HepG2 (cell line): Measurements from ENCODE around the gene MAPRE3. TPM values are rescaled to one million over a fixed set of nuclear protein-coding genes. Genes with fewer than 3 reads are reported as not detected.
A peak's percentile ranks its signal among the peaks of the same experiment; 100 is the strongest.

Experiments
- ATF7-NPFF ChIP-seq: sonication (generic); formaldehyde crosslinking; IDR thresholded peaks from 2 replicates; pipeline ENCODE4 v1.8.1; 2023; ENCODE audit warnings: mild to moderate bottlenecking, low read depth, missing genetic modification reagents, moderate library complexity
- CCAR2 ChIP-seq: fragments of 200-400 bp; formaldehyde crosslinking; optimal IDR thresholded peaks from 2 replicates; pipeline ENCODE3; 2018; ENCODE audit warnings: low read depth, mild to moderate bottlenecking, low read length, moderate library complexity
- CENPT ChIP-seq: sonication (generic); formaldehyde crosslinking; IDR thresholded peaks from 2 replicates; pipeline ENCODE4 v1.8.0; 2022; ENCODE audit warnings: low read depth, mild to moderate bottlenecking, moderate library complexity, missing genetic modification reagents
- CHD2 ChIP-seq: IDR thresholded peaks from 2 replicates; pipeline ENCODE4 v1.6.1; 2011; ENCODE audit warnings: low read depth, low read length, improper control_type of control experiment
- FOXK1 ChIP-seq: sonication (generic); formaldehyde crosslinking; IDR thresholded peaks from 2 replicates; pipeline ENCODE4 v1.4.0; 2020; ENCODE audit warnings: low read depth, missing genetic modification reagents, borderline replicate concordance
- GATA4 ChIP-seq: sonication (generic); IDR thresholded peaks from 2 replicates; pipeline ENCODE4 v1.6.1; 2016; ENCODE audit warnings: antibody characterized with exemption, low read depth, borderline replicate concordance
- GZF1 ChIP-seq: sonication (generic); formaldehyde crosslinking; IDR thresholded peaks from 2 replicates; pipeline ENCODE4 v1.5.1; 2020; ENCODE audit warnings: mild to moderate bottlenecking, missing genetic modification reagents
- HDAC6 ChIP-seq: fragments of 200-600 bp; sonication (generic); IDR thresholded peaks from 2 replicates; pipeline ENCODE4 v1.7.0; 2017; ENCODE audit warnings: mild to moderate bottlenecking, antibody characterized with exemption, low read length, low read depth
- HNF4G ChIP-seq, 2 experiments: sonication (generic) in 1 of 2; formaldehyde crosslinking in 1 of 2; IDR thresholded peaks; 2 replicates each; pipeline versions ENCODE4 v1.4.0 to v1.6.1; 2011 to 2020; ENCODE audit warnings: borderline replicate concordance in 2 of 2, low read depth in 2 of 2, mild to moderate bottlenecking in 2 of 2, low read length in 1 of 2, missing genetic modification reagents in 1 of 2, moderate library complexity in 1 of 2
- JUND ChIP-seq: sonication (generic); formaldehyde crosslinking; IDR thresholded peaks from 2 replicates; pipeline ENCODE4 v1.8.0; 2022; ENCODE audit warnings: mild to moderate bottlenecking, missing genetic modification reagents
- NFATC3 ChIP-seq: sonication (generic); formaldehyde crosslinking; IDR thresholded peaks from 2 replicates; pipeline ENCODE4 v1.5.1; 2020; ENCODE audit warnings: mild to moderate bottlenecking, missing genetic modification reagents
- RBFOX2 ChIP-seq: fragments of 200-400 bp; formaldehyde crosslinking; IDR thresholded peaks from 2 replicates; pipeline ENCODE4 v1.6.1; 2017; ENCODE audit warnings: low read depth, mild to moderate bottlenecking, low read length
- RFXANK ChIP-seq: IDR thresholded peaks from 2 replicates; pipeline ENCODE4 v1.6.1; 2016
- ZNF3 ChIP-seq: IDR thresholded peaks from 2 replicates; pipeline ENCODE4 v1.7.0; 2017; ENCODE audit warnings: inconsistent platforms
- ZNF432 ChIP-seq: sonication (generic); formaldehyde crosslinking; IDR thresholded peaks from 2 replicates; pipeline ENCODE4 v1.5.0; 2020; ENCODE audit warnings: missing genetic modification reagents, mild to moderate bottlenecking, borderline replicate concordance
- ZNF644 ChIP-seq: IDR thresholded peaks from 2 replicates; pipeline ENCODE4 v1.6.1; 2016; ENCODE audit warnings: low read depth
- ZNF746 ChIP-seq: sonication (generic); formaldehyde crosslinking; IDR thresholded peaks from 2 replicates; pipeline ENCODE4 v1.8.0; 2022; ENCODE audit warnings: mild to moderate bottlenecking, missing genetic modification reagents
- polyA plus RNA-seq, 8 experiments: library from polyadenylated mRNA; depleted of rRNA in 3 of 8; stranded (reverse) in 7 of 8; unstranded in 1 of 8; fragments of >200 nt; fragmentation: Illumina TruSeq in 4 of 8; extraction: Trizol in 4 of 8; gene quantifications; 2 replicates each; pipeline versions ENCODE4 v1.2.1 to v1.2.3, GENCODE V29; 2011 to 2016; ENCODE audit warnings: low read depth in 4 of 8, missing spikeins in 1 of 8, mixed read lengths in 1 of 8; ENCODE audit not compliant: insufficient read depth in 1 of 8
- total RNA-seq, 5 experiments: library from RNA; depleted of rRNA; stranded (reverse); fragments of >200 nt; fragmentation: Illumina TruSeq; extraction: Trizol; gene quantifications; 2 replicates each; pipeline ENCODE4 v1.2.3, GENCODE V29; 2016; ENCODE audit warnings: low read depth in 1 of 5
- TF ChIP-seq, protein P1 (sequence below): IDR thresholded peaks from 2 replicates; pipeline ENCODE4 v1.6.1; 2016; ENCODE audit warnings: low read depth, missing genetic modification reagents, missing compliant biosample characterization
- TF ChIP-seq, protein P2 (sequence below): sonication (generic); formaldehyde crosslinking; IDR thresholded peaks from 2 replicates; pipeline ENCODE4 v1.4.0; 2020; ENCODE audit warnings: missing genetic modification reagents
- TF ChIP-seq, protein P3 (sequence below): sonication (generic); formaldehyde crosslinking; IDR thresholded peaks from 2 replicates; pipeline ENCODE4 v1.9.0; 2021; ENCODE audit warnings: missing genetic modification reagents, mild to moderate bottlenecking, borderline replicate concordance
- TF ChIP-seq, protein P4 (sequence below): sonication (generic); formaldehyde crosslinking; IDR thresholded peaks from 2 replicates; pipeline ENCODE4 v1.8.1; 2022; ENCODE audit warnings: mild to moderate bottlenecking, missing genetic modification reagents

The MAPRE3 gene
- total and polyA plus RNA-seq, 2 of the 13 experiments (the other 11 are each of a cell fraction or from before 2014, with no cell fraction given) = 0.31 to 0.91 TPM

DNA sequence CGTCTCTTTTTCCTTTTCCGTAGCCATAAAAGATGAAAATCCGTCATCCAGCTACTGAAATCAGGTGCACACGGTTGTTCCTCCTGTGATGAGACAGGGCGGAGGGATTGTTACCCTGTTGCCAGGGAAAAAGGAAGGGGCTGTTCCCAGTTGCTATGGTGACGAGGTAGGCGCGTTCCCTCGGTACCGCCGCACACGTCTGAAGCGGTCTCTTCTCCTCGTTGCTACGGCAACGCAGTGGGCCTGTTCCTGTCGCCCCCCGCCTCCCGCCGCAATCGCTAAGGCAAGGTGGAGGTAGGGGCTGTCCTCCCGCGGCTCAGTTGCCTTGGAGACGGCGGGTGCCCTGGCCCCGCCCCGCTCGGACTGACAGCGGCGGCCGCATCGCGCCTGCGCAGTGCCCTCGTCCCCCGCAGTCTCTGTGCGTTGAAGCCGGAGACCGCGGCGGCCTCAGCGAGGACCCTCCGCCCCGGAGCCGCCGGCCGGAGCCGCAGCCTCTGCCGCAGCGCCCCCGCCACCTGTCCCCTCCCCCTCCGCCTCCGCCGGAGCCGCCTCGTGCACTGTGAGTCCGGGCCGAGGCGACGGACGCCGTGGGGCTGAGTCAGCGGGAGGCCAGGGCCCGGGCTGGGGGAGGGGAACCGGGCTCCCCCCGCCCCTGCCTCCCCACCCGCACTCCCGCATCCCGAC, at the start of gene MAPRE3 (continued):
- TF ChIP-seq, protein P1, sequence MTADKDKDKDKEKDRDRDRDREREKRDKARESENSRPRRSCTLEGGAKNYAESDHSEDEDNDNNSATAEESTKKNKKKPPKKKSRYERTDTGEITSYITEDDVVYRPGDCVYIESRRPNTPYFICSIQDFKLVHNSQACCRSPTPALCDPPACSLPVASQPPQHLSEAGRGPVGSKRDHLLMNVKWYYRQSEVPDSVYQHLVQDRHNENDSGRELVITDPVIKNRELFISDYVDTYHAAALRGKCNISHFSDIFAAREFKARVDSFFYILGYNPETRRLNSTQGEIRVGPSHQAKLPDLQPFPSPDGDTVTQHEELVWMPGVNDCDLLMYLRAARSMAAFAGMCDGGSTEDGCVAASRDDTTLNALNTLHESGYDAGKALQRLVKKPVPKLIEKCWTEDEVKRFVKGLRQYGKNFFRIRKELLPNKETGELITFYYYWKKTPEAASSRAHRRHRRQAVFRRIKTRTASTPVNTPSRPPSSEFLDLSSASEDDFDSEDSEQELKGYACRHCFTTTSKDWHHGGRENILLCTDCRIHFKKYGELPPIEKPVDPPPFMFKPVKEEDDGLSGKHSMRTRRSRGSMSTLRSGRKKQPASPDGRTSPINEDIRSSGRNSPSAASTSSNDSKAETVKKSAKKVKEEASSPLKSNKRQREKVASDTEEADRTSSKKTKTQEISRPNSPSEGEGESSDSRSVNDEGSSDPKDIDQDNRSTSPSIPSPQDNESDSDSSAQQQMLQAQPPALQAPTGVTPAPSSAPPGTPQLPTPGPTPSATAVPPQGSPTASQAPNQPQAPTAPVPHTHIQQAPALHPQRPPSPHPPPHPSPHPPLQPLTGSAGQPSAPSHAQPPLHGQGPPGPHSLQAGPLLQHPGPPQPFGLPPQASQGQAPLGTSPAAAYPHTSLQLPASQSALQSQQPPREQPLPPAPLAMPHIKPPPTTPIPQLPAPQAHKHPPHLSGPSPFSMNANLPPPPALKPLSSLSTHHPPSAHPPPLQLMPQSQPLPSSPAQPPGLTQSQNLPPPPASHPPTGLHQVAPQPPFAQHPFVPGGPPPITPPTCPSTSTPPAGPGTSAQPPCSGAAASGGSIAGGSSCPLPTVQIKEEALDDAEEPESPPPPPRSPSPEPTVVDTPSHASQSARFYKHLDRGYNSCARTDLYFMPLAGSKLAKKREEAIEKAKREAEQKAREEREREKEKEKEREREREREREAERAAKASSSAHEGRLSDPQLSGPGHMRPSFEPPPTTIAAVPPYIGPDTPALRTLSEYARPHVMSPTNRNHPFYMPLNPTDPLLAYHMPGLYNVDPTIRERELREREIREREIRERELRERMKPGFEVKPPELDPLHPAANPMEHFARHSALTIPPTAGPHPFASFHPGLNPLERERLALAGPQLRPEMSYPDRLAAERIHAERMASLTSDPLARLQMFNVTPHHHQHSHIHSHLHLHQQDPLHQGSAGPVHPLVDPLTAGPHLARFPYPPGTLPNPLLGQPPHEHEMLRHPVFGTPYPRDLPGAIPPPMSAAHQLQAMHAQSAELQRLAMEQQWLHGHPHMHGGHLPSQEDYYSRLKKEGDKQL (CRISPR knock-in tag) = no peak
- TF ChIP-seq ZNF746 (CRISPR knock-in tag) = no peak
- no peak for TF ChIP-seq GATA4
- no peak for TF ChIP-seq HDAC6
- no peak for TF ChIP-seq CENPT
- TF ChIP-seq ATF7-NPFF (CRISPR knock-in tag) = peak; percentile 50; the same call in 1 of the 2 replicates
- TF ChIP-seq GZF1 (CRISPR knock-in tag) = no peak
- no peak for TF ChIP-seq CCAR2
- no peak for TF ChIP-seq RBFOX2
- no peak for TF ChIP-seq FOXK1
- TF ChIP-seq, protein P2, sequence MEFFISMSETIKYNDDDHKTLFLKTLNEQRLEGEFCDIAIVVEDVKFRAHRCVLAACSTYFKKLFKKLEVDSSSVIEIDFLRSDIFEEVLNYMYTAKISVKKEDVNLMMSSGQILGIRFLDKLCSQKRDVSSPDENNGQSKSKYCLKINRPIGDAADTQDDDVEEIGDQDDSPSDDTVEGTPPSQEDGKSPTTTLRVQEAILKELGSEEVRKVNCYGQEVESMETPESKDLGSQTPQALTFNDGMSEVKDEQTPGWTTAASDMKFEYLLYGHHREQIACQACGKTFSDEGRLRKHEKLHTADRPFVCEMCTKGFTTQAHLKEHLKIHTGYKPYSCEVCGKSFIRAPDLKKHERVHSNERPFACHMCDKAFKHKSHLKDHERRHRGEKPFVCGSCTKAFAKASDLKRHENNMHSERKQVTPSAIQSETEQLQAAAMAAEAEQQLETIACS (CRISPR knock-in tag) = no peak
- no peak for TF ChIP-seq RFXANK (CRISPR knock-in tag)
- no peak for TF ChIP-seq ZNF644
- no peak for TF ChIP-seq ZNF3 (CRISPR knock-in tag)
- TF ChIP-seq, protein P3, sequence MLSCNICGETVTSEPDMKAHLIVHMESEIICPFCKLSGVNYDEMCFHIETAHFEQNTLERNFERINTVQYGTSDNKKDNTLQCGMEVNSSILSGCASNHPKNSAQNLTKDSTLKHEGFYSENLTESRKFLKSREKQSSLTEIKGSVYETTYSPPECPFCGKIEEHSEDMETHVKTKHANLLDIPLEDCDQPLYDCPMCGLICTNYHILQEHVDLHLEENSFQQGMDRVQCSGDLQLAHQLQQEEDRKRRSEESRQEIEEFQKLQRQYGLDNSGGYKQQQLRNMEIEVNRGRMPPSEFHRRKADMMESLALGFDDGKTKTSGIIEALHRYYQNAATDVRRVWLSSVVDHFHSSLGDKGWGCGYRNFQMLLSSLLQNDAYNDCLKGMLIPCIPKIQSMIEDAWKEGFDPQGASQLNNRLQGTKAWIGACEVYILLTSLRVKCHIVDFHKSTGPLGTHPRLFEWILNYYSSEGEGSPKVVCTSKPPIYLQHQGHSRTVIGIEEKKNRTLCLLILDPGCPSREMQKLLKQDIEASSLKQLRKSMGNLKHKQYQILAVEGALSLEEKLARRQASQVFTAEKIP = no peak
- TF ChIP-seq, protein P4, sequence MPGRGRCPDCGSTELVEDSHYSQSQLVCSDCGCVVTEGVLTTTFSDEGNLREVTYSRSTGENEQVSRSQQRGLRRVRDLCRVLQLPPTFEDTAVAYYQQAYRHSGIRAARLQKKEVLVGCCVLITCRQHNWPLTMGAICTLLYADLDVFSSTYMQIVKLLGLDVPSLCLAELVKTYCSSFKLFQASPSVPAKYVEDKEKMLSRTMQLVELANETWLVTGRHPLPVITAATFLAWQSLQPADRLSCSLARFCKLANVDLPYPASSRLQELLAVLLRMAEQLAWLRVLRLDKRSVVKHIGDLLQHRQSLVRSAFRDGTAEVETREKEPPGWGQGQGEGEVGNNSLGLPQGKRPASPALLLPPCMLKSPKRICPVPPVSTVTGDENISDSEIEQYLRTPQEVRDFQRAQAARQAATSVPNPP = no peak
- no peak for TF ChIP-seq JUND
- no peak for TF ChIP-seq HNF4G (IDR thresholded peaks at IDR 0.05; ENCODE audit: borderline replicate concordance, low read depth, low read length)
- TF ChIP-seq HNF4G (CRISPR knock-in tag; IDR thresholded peaks at IDR 0.05; ENCODE audit: borderline replicate concordance, low read depth) = no peak
- TF ChIP-seq NFATC3 (CRISPR knock-in tag) = no peak
- TF ChIP-seq CHD2 = no peak
- no peak for TF ChIP-seq ZNF432 (CRISPR knock-in tag)
